IMR-90 (cell line): Measurements from ENCODE around the gene ANKRD34C. TPM values are rescaled to one million over a fixed set of nuclear protein-coding genes. Genes with fewer than 3 reads are reported as not detected.

Experiments
- ATAC-seq: fragments of 200-7000 bp; cut with Tn5 transposase; 2 replicates; pipeline ENCODE4 v1.9.1; 2020; ENCODE audit warnings: low read depth, mild to moderate bottlenecking, moderate library complexity
- BruUV-seq: library from RNA; stranded (reverse); fragments of 400-500 nt; replicated peaks from 2 replicates; lab custom pipeline; 2021; lab: Mats Ljungman, UMichigan
- CTCF ChIA-PET: fragments of 300-600 bp; formaldehyde crosslinking; extraction: SDS; loops from one replicate; lab custom pipeline; 2021; ENCODE audit warnings: antibody characterized with exemption; lab: Yijun Ruan, JAX
- POLR2A ChIA-PET: fragments of 300-600 bp; sonication (Branson Sonifier 250); formaldehyde crosslinking; loops from one replicate; lab custom pipeline; 2022; ENCODE audit warnings: antibody characterized with exemption; ENCODE audit not compliant: unreplicated experiment; lab: Charles Lee
- DNase-seq: peaks from one replicate; pipeline ENCODE4 v3.0.0; 2013
- H2AFZ ChIP-seq: replicated peaks from 2 replicates; pipeline ENCODE3; 2013; ENCODE audit warnings: low read length, mild to moderate bottlenecking; ENCODE audit not compliant: poor library complexity
- H2AK5ac ChIP-seq: 2 replicates; pipeline ENCODE4 v1.6.1; 2013; ENCODE audit warnings: low read depth, low read length, inconsistent platforms
- H2AK9ac ChIP-seq: replicated peaks from 2 replicates; pipeline ENCODE3; 2013; ENCODE audit warnings: mild to moderate bottlenecking, low read depth, low read length, moderate library complexity; ENCODE audit not compliant: poor library complexity
- H2BK120ac ChIP-seq: 2 replicates; pipeline ENCODE4 v1.6.1; 2013; ENCODE audit warnings: low read depth, low read length, inconsistent platforms
- H2BK15ac ChIP-seq: 3 replicates; pipeline ENCODE4 v1.6.1; 2013; ENCODE audit warnings: low read depth, low read length, inconsistent platforms
- H2BK20ac ChIP-seq: 2 replicates; pipeline ENCODE4 v1.6.1; 2013; ENCODE audit warnings: low read depth, mild to moderate bottlenecking, inconsistent platforms, low read length, moderate library complexity
- H2BK5ac ChIP-seq: 2 replicates; pipeline ENCODE4 v1.6.1; 2013; ENCODE audit warnings: mild to moderate bottlenecking, low read depth, low read length, inconsistent platforms; ENCODE audit not compliant: poor library complexity, severe bottlenecking
- H3K14ac ChIP-seq: replicated peaks from 2 replicates; pipeline ENCODE4 v1.6.1; 2013; ENCODE audit warnings: low read depth, low read length, inconsistent platforms
- H3K18ac ChIP-seq: 2 replicates; pipeline ENCODE4 v1.6.1; 2013; ENCODE audit warnings: low read depth, low read length, control low read depth
- H3K23ac ChIP-seq: 2 replicates; pipeline ENCODE4 v1.6.1; 2013; ENCODE audit warnings: low read depth, low read length, inconsistent platforms
- H3K27ac ChIP-seq: 2 replicates; pipeline ENCODE4 v1.5.1; 2013; ENCODE audit warnings: mild to moderate bottlenecking, control low read depth, low read length; ENCODE audit not compliant: insufficient read depth
- H3K27me3 ChIP-seq: 2 replicates; pipeline ENCODE4 v1.6.1; 2013; ENCODE audit warnings: low read length; ENCODE audit not compliant: control insufficient read depth, insufficient read depth
- H3K36me3 ChIP-seq: 2 replicates; pipeline ENCODE4 v1.6.1; 2013; ENCODE audit warnings: low read length, mixed read lengths; ENCODE audit not compliant: control insufficient read depth, insufficient read depth
- H3K4ac ChIP-seq: 2 replicates; pipeline ENCODE4 v1.6.1; 2013; ENCODE audit warnings: low read depth, low read length, inconsistent platforms
- H3K4me1 ChIP-seq: 2 replicates; pipeline ENCODE4 v1.6.1; 2013; ENCODE audit warnings: low read length, mixed read lengths; ENCODE audit not compliant: control insufficient read depth, insufficient read depth
- H3K4me2 ChIP-seq: 2 replicates; pipeline ENCODE4 v1.6.1; 2013; ENCODE audit warnings: low read depth, mild to moderate bottlenecking, control low read depth, low read length, moderate library complexity
- H3K4me3 ChIP-seq: 2 replicates; pipeline ENCODE4 v1.5.1; 2013; ENCODE audit warnings: low read depth, mild to moderate bottlenecking, control low read depth, low read length, moderate library complexity; ENCODE audit not compliant: insufficient read depth
- H3K56ac ChIP-seq: 2 replicates; pipeline ENCODE4 v1.6.1; 2013; ENCODE audit warnings: low read length, inconsistent platforms; ENCODE audit not compliant: insufficient read depth; ENCODE audit errors: extremely low read depth
- H3K79me1 ChIP-seq, 2 experiments: 2 replicates each; pipeline ENCODE4 v1.6.1; 2013; ENCODE audit warnings: low read length in 2 of 2, inconsistent platforms in 1 of 2, low read depth in 1 of 2
- H3K9ac ChIP-seq: 2 replicates; pipeline ENCODE4 v1.6.1; 2013; ENCODE audit warnings: low read depth, low read length, control low read depth
- H3K9me1 ChIP-seq: 2 replicates; pipeline ENCODE4 v1.6.1; 2013; ENCODE audit warnings: low read length, inconsistent platforms; ENCODE audit not compliant: insufficient read depth
- H3K9me3 ChIP-seq: 2 replicates; pipeline ENCODE4 v1.6.1; 2013; ENCODE audit warnings: low read length; ENCODE audit not compliant: control insufficient read depth, insufficient read depth
- H4K20me1 ChIP-seq: 2 replicates; pipeline ENCODE4 v1.6.1; 2013; ENCODE audit warnings: low read length, inconsistent platforms; ENCODE audit not compliant: insufficient read depth
- H4K5ac ChIP-seq: 2 replicates; pipeline ENCODE4 v1.6.1; 2013; ENCODE audit warnings: mild to moderate bottlenecking, low read depth, low read length, control low read depth
- H4K8ac ChIP-seq, 2 experiments: 2 replicates each; pipeline ENCODE4 v1.6.1; 2013; ENCODE audit warnings: low read depth in 2 of 2, low read length in 2 of 2, control low read depth in 1 of 2, inconsistent platforms in 1 of 2
- H4K91ac ChIP-seq: 2 replicates; pipeline ENCODE4 v1.6.1; 2013; ENCODE audit warnings: low read depth, low read length, inconsistent platforms; ENCODE audit not compliant: insufficient read depth
- MXI1 ChIP-seq: IDR thresholded peaks from 2 replicates; pipeline ENCODE4 v1.6.1; 2012; ENCODE audit warnings: low read depth, mild to moderate bottlenecking, low read length, moderate library complexity, borderline replicate concordance
- USF2 ChIP-seq: fragments of 150-350 bp; IDR thresholded peaks from 2 replicates; pipeline ENCODE4 v1.6.1; 2017; ENCODE audit warnings: mild to moderate bottlenecking, antibody characterized with exemption, low read length, low read depth
- WGBS, 2 experiments: methylation state at CpG; one replicate each; pipeline versions ENCODE4 v1.1.5 to v1.1.7; 2013; ENCODE audit warnings: missing lambda C conversion rate in 2 of 2; ENCODE audit not compliant: insufficient read length in 1 of 2; ENCODE audit errors: extremely low coverage in 2 of 2; 5-methylcytosine and 5-hydroxymethylcytosine counted together
- dilution Hi-C: fragments of 300-500 bp; cut with HindIII; formaldehyde crosslinking; loops from one replicate; pipeline ENCODE4 v1.14.3; 2018; ENCODE audit warnings: low sequenced_read_pairs; ENCODE audit not compliant: unreplicated experiment
- in situ Hi-C: fragments of 300-500 bp; cut with MboI; formaldehyde crosslinking; loops from 3 replicates; pipeline ENCODE4 v1.14.3; 2019; ENCODE audit warnings: low sequenced_read_pairs, inconsistent platforms, mixed read lengths
- intact Hi-C: fragments of 100-400 bp; cut with micrococcal nuclease; formaldehyde crosslinking; loops from 2 replicates; pipeline ENCODE4 v1.10.0; 2022
- polyA plus RNA-seq, 3 experiments: library from polyadenylated mRNA; depleted of rRNA; stranded (reverse); fragments of >200 nt; gene quantifications; 2 replicates each; pipeline ENCODE4 v1.2.3, GENCODE V29; 2012; ENCODE audit warnings: low replicate concordance in 1 of 3
- total RNA-seq: library from RNA; depleted of rRNA; stranded (reverse); fragments of >200 nt; gene quantifications from 2 replicates; pipeline ENCODE4 v1.2.3, GENCODE V29; 2012

Gene ANKRD34C
- total and polyA plus RNA-seq, 2 of the 4 experiments (the other 2 are of a cell fraction) = not detected

- no peaks in the 10 kb centered on the region for H3K9me1 ChIP-seq
- DNase-seq (no peak), ATAC-seq (no peak)
- ChIA-PET POLR2A (no interaction called here), CTCF (no interaction called here)
- H3K14ac ChIP-seq = no peak overlapping the region
- H3K9ac ChIP-seq = no peak overlapping the region
- H3K23ac ChIP-seq = no peak overlapping the region
- in situ Hi-C loops (no loop called here), intact Hi-C loops (no loop called here), dilution Hi-C loops (no loop called here)
- H3K36me3 ChIP-seq = no peaks in the 10 kb centered on the region
- no peaks in the 10 kb centered on the region; the same call in 1 of the 2 replicates for H3K27me3 ChIP-seq
- no peak overlapping the region for H3K18ac ChIP-seq
- no peaks in the 10 kb centered on the region for H4K20me1 ChIP-seq
- H3K4ac ChIP-seq = no peak overlapping the region
- H3K27ac ChIP-seq = no peak overlapping the region
- no peak overlapping the region for H2AFZ ChIP-seq
- no TSS peak for BruUV-seq
- no peak overlapping the region for H2BK15ac ChIP-seq
- no peak overlapping the region for H2AK9ac ChIP-seq
- 0% methylated on average over 1 of the region's 3 CpGs; no CpG with 5 or more reads in 1 of the 2 experiments for WGBS, 2 experiments
- H4K8ac ChIP-seq = no peak overlapping the region
- no peak overlapping the region for H2BK120ac ChIP-seq
- H3K56ac ChIP-seq = no peak overlapping the region
- no peak overlapping the region for H2BK5ac ChIP-seq
- TF ChIP-seq MXI1 = no peak
- no peak for TF ChIP-seq USF2
- no peak overlapping the region for H4K91ac ChIP-seq
- H3K4me1 ChIP-seq = no peaks in the 10 kb centered on the region
- H3K9me3 ChIP-seq = no peaks in the 10 kb centered on the region
- no peak overlapping the region for H3K4me2 ChIP-seq
- no peak overlapping the region for H2AK5ac ChIP-seq
- H4K5ac ChIP-seq = no peak overlapping the region
- no peak overlapping the region for H2BK20ac ChIP-seq
- H3K4me3 ChIP-seq = no peak overlapping the region
- no peaks in the 10 kb centered on the region for H3K79me1 ChIP-seq
Measured at GRCh38 chr15:79240036-79240435, 42.5 kb upstream of the ANKRD34C start.
